HUES64 (cell line): Measurements from ENCODE around the gene MTF1.

Source experiments
- H3K27ac ChIP-seq: 2 replicates; pipeline ENCODE4 v1.7.0; 2013; ENCODE audit warnings: low read depth, low read length, inconsistent platforms
- H3K27me3 ChIP-seq: 2 replicates; pipeline ENCODE4 v1.6.1; 2013; ENCODE audit warnings: mild to moderate bottlenecking, low read length; ENCODE audit not compliant: insufficient read depth
- H3K36me3 ChIP-seq: 2 replicates; pipeline ENCODE4 v1.6.1; 2013; ENCODE audit warnings: mild to moderate bottlenecking, low read length; ENCODE audit not compliant: insufficient read depth
- H3K4me1 ChIP-seq: 2 replicates; pipeline ENCODE4 v1.6.1; 2013; ENCODE audit warnings: mild to moderate bottlenecking, low read length, moderate library complexity; ENCODE audit not compliant: insufficient read depth
- H3K4me3 ChIP-seq: 2 replicates; pipeline ENCODE4 v1.5.1; 2013; ENCODE audit warnings: mild to moderate bottlenecking, low read length, moderate library complexity
- H3K9ac ChIP-seq: 2 replicates; pipeline ENCODE4 v1.6.1; 2013; ENCODE audit warnings: mild to moderate bottlenecking, low read depth, low read length
- H3K9me3 ChIP-seq: 2 replicates; pipeline ENCODE4 v1.6.1; 2013; ENCODE audit warnings: low read depth, low read length; ENCODE audit not compliant: insufficient read depth
- WGBS: fragments of 150-250, 120-280 bp; methylation state at CpG from one replicate; pipeline ENCODE4 v1.1.7; 2013; ENCODE audit warnings: missing lambda C conversion rate; 5-methylcytosine and 5-hydroxymethylcytosine counted together

MTF1 gene

DNA sequence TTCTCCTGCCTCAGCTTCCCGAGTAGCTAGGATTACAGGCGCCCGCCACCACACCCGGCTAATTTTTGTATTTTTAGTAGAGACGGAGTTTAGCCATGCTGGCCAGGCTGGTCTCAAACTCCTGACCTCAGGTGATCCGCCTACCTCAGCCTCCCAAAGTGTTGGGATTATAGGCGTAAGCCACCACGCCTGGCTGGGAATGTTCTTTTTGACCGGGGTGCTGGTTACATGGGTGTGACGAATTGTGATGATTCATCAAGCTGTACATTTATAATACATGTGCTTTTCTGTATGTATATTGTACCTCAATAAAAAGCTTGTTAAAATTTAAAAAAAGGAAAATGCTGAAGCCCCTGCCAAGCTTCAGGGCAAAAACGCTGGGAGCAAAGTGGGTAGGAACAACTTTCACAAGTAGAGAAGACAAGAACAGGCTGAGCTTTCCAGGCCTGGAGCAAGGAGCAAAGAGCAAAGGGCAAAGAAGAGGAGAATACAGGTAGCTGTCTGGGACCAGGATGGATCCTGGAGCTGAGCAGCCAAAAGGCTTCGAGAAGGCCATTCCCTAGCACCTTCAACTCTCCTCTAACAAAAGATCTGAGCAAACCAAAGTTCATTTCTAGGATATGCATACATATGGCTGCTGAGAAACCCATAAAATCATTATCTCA is 30.9 kb downstream of the MTF1 start:
- peaks cover 63% of the 10 kb centered on the region for H3K36me3 ChIP-seq

GRCh38 chr1:37825506-37825905 is 33.9 kb downstream of the MTF1 start:
- 95% methylated on average over 2 of the region's 2 CpGs for WGBS
- H3K27ac ChIP-seq: no peak overlapping the region
- no peaks in the 10 kb centered on the region for H3K9me3 ChIP-seq
- no peaks in the 10 kb centered on the region for H3K27me3 ChIP-seq
- H3K9ac ChIP-seq: no peak overlapping the region
- no peak overlapping the region for H3K4me3 ChIP-seq
- no peaks in the 10 kb centered on the region for H3K4me1 ChIP-seq
- H3K36me3 ChIP-seq: peaks cover 63% of the 10 kb centered on the region

More for the DNA sequence above, 30.9 kb downstream of the MTF1 start:
- no peaks in the 10 kb centered on the region for H3K4me1 ChIP-seq
- 87% methylated on average over 11 of the region's 12 CpGs for WGBS
- no peak overlapping the region for H3K4me3 ChIP-seq
- H3K9ac ChIP-seq: no peak overlapping the region
- H3K27me3 ChIP-seq: no peaks in the 10 kb centered on the region
- H3K27ac ChIP-seq: no peak overlapping the region
- no peaks in the 10 kb centered on the region for H3K9me3 ChIP-seq

- no peak overlapping the region for H3K9ac ChIP-seq
- WGBS: 99% methylated on average over 2 of the region's 2 CpGs
- H3K9me3 ChIP-seq: no peaks in the 10 kb centered on the region
- no peaks in the 10 kb centered on the region for H3K4me1 ChIP-seq
- no peaks in the 10 kb centered on the region for H3K27me3 ChIP-seq
- H3K36me3 ChIP-seq: peaks cover 67% of the 10 kb centered on the region
- H3K4me3 ChIP-seq: no peak overlapping the region
- H3K27ac ChIP-seq: no peak overlapping the region
Observed at GRCh38 chr1:37824001-37824400, 35.4 kb downstream of the MTF1 start.

DNA sequence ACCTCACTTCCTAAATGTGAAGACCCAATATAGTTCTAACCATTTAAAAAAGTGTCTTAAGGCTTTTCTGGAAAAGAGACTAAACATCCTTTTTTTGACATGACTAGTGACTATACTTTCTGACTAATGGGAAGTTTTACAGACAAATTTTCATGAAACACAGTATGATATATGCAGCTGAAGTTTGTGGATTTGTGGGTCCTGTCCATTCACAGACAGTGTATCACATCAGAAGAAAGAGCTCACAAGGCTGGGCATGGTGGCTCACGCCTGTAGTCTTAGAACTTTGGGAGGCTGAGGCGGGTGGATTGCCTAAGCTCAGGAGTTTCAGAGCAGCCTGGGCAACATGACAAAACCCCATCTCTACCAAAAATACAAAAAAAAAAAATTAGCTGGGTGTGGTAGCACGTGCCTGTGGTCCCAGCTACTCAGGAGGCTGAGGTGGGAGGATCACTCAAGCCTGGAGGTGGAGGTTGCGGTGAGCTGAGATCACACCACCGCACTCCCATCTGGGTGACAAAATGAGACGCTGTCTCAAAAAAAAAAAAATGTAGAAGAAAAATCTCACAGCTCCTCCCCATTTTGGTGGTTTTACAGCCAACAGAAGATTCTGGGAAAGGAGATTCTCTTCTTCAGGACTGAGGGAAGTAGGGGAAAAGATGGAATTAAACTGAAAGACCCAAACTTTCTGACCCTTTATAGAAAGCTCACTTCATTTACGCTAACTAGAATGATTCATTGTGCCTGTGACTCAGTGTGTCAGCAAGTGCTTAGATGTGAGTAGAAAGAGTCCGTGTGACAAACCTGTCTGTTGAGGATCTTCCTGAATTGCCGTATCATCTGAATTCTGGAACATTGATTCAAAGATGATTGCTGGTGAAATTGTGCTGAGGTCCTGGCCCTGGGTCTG is 36.2 kb downstream of the MTF1 start:
- 96% methylated on average over 8 of the region's 9 CpGs for WGBS
- Histone ChIP-seq H3K4me1 (no peaks in the 10 kb centered on the region), H3K4me3 (no peak overlapping the region), H3K27ac (no peak overlapping the region), H3K27me3 (no peaks in the 10 kb centered on the region), H3K9ac (no peak overlapping the region), H3K36me3 (peaks cover 62% of the 10 kb centered on the region), H3K9me3 (no peaks in the 10 kb centered on the region)

GRCh38 chr1:37821481-37821880 is 37.9 kb downstream of the MTF1 start:
- no peak overlapping the region for H3K4me3 ChIP-seq
- no peak overlapping the region for H3K27ac ChIP-seq
- H3K27me3 ChIP-seq: no peaks in the 10 kb centered on the region
- peaks cover 66% of the 10 kb centered on the region for H3K36me3 ChIP-seq
- WGBS: 92% methylated on average over 2 of the region's 2 CpGs
- H3K4me1 ChIP-seq: no peaks in the 10 kb centered on the region
- no peaks in the 10 kb centered on the region for H3K9me3 ChIP-seq
- H3K9ac ChIP-seq: no peak overlapping the region

- Histone ChIP-seq H3K9me3 (no peaks in the 10 kb centered on the region), H3K27ac (0 out of 2 replicates have a peak overlapping the region, but pooled peaks have one; percentile 10), H3K4me1 (no peaks in the 10 kb centered on the region), H3K4me3 (no peak overlapping the region), H3K36me3 (peaks cover 64% of the 10 kb centered on the region), H3K27me3 (no peaks in the 10 kb centered on the region), H3K9ac (no peak overlapping the region)
- 63% methylated on average over 2 of the region's 2 CpGs for WGBS
Observed at GRCh38 chr1:37817481-37817880, 41.9 kb downstream of the MTF1 start.

- Histone ChIP-seq H3K4me3 (no peak overlapping the region), H3K4me1 (peaks cover 5% of the 10 kb centered on the region; the same call in 1 of the 2 replicates), H3K9ac (no peak overlapping the region), H3K36me3 (peaks cover 48% of the 10 kb centered on the region), H3K27ac (no peak overlapping the region), H3K27me3 (no peaks in the 10 kb centered on the region), H3K9me3 (no peaks in the 10 kb centered on the region)
- 93% methylated on average over 7 of the region's 7 CpGs for WGBS
Observed at GRCh38 chr1:37814252-37814651, 45.1 kb downstream of the MTF1 start.

- Histone ChIP-seq H3K36me3 (peaks cover 46% of the 10 kb centered on the region), H3K4me3 (no peak overlapping the region), H3K27me3 (no peaks in the 10 kb centered on the region), H3K9me3 (no peaks in the 10 kb centered on the region), H3K4me1 (peaks cover 9% of the 10 kb centered on the region; the same call in 1 of the 2 replicates), H3K9ac (no peak overlapping the region), H3K27ac (no peak overlapping the region)
- 82% methylated on average over 1 of the region's 2 CpGs for WGBS
Observed at GRCh38 chr1:37813529-37814145, 45.8 kb downstream of the MTF1 start.

DNA sequence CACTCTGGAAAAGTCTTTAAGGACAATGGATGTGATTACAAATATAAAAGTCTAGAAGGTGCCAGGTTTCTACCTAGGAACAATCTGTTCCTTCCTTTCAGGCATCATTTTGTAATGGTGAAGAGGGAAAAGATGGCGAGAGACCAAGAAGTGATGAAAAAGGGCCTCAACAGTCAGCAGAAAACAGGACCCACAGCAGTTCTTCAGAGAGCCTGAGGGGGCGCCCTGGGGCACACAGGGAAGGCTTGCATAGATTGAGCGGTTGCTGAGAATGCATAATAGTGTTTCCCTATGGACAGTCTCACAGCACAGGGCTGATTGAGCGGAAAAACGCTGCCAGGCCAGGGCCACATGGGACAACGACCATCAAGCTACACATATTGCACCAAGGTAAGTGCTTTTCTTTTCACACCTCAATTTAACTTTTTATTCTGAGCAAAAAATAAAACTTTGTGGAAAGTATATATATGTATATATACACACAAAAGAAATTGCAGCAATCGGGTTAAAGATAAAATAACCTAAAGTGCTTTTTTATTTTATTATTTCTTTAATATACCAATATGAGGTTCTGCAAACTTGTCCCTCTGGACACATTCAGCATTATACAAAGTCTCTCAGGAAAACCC is 48.3 kb downstream of the MTF1 start:
- no peak overlapping the region for H3K9ac ChIP-seq
- H3K4me1 ChIP-seq: peaks cover 9% of the 10 kb centered on the region; the same call in 1 of the 2 replicates
- no peak overlapping the region for H3K27ac ChIP-seq
- H3K4me3 ChIP-seq: no peak overlapping the region
- no peaks in the 10 kb centered on the region for H3K9me3 ChIP-seq
- WGBS: 27% methylated on average over 6 of the region's 7 CpGs
- H3K27me3 ChIP-seq: no peaks in the 10 kb centered on the region
- peaks cover 39% of the 10 kb centered on the region for H3K36me3 ChIP-seq

DNA sequence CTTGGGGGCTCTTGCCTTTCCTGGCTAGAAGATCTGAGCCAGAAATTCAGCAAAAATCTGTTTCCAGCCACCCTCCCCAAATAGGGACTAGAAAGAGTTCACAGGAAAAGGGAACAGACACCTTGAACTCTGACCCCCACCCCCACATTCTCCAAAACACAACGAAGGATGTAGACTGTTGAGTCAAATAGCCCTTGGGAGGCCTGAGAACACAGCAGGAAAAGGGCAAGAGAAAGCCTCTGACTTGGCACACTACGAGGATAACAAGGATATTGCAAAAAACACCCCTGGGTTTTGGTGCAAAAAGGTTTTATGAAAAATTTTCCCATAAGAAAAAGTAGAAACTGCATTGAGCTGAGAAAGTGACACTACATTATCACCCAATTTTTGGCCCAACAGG is 49.5 kb downstream of the MTF1 start:
- 77% methylated on average over 2 of the region's 2 CpGs for WGBS
- no peak overlapping the region for H3K4me3 ChIP-seq
- no peak overlapping the region for H3K27ac ChIP-seq
- peaks cover 9% of the 10 kb centered on the region; the same call in 1 of the 2 replicates for H3K4me1 ChIP-seq
- peaks cover 40% of the 10 kb centered on the region for H3K36me3 ChIP-seq
- H3K27me3 ChIP-seq: no peaks in the 10 kb centered on the region
- no peak overlapping the region for H3K9ac ChIP-seq
- H3K9me3 ChIP-seq: no peaks in the 10 kb centered on the region
